ENCODE measurements around the gene GLG1.

The GLG1 gene

GRCh38 chr16:74608381-74608780, 1.5 kb upstream of the GLG1 start:
- DNase-seq = no peak

GRCh38 chr16:74607962-74608356, 1.0 kb upstream of the GLG1 start:
- no peak for DNase-seq

GRCh38 chr16:74607310-74607961, 522 bp upstream of the GLG1 start:
- DNase-seq = peak; percentile 32

- no peak for DNase-seq
Observed at GRCh38 chr16:74605746-74606520, 981 bp downstream of the GLG1 start.

GRCh38 chr16:74605332-74605731, 1.6 kb downstream of the GLG1 start:
- no peak for DNase-seq

- no peak for DNase-seq
Observed at GRCh38 chr16:74603848-74604247, 3.1 kb downstream of the GLG1 start.

GRCh38 chr16:74601126-74601871, 5.6 kb downstream of the GLG1 start:
- DNase-seq = no peak

GRCh38 chr16:74596586-74596985, 10.3 kb downstream of the GLG1 start:
- no peak for DNase-seq

GRCh38 chr16:74592847-74593246, 14.1 kb downstream of the GLG1 start:
- DNase-seq = no peak

- DNase-seq = no peak
Observed at GRCh38 chr16:74591876-74592650, 14.9 kb downstream of the GLG1 start.

- DNase-seq = no peak
Observed at GRCh38 chr16:74586948-74587347, 20.0 kb downstream of the GLG1 start.

- no peak for DNase-seq
Observed at GRCh38 chr16:74585846-74586443, 21.0 kb downstream of the GLG1 start.

- no peak for DNase-seq
Observed at GRCh38 chr16:74583926-74584666, 22.8 kb downstream of the GLG1 start.

- no peak for DNase-seq
Observed at GRCh38 chr16:74582970-74583369, 23.9 kb downstream of the GLG1 start.

- no peak for DNase-seq
Observed at GRCh38 chr16:74580833-74581232, 26.1 kb downstream of the GLG1 start.

GRCh38 chr16:74578838-74579237, 28.1 kb downstream of the GLG1 start:
- no peak for DNase-seq

- no peak for DNase-seq
Observed at GRCh38 chr16:74578433-74578832, 28.5 kb downstream of the GLG1 start.

GRCh38 chr16:74577882-74578366, 29.0 kb downstream of the GLG1 start:
- no peak for DNase-seq

GRCh38 chr16:74575807-74576643, 30.9 kb downstream of the GLG1 start:
- DNase-seq = no peak

GRCh38 chr16:74575175-74575806, 31.6 kb downstream of the GLG1 start:
- DNase-seq = no peak
